Right lobe of liver (tissue), 4 donors: ENCODE results near the gene OR52E1.

Experiments
- CTCF ChIP-seq, 4 donors: fragments of 200-600 bp in 3 of 4; fragments of 450-650 bp in 1 of 4; IDR thresholded peaks; one replicate each; pipeline versions ENCODE4 v1.5.1 to v1.8.0; 2016 to 2022; ENCODE audit warnings: antibody characterized with exemption in 4 of 4, mild to moderate bottlenecking in 2 of 4
- POLR2A ChIP-seq: fragments of 450-650 bp; IDR thresholded peaks from one replicate; pipeline ENCODE4 v1.6.1; 2017; ENCODE audit warnings: antibody characterized with exemption, mild to moderate bottlenecking
- donor health status: DM: no; HTN: no; CAD: no.
- donor health status: DM: no; HTN: no; CAD: no.
- donor health status: DM: no; HTN: yes; CAD: no.

GRCh38 chr11:5059391-5059790, 10.0 kb upstream of the OR52E1 start, which contains the start of gene OR52E2:
- TF ChIP-seq CTCF (IDR thresholded peaks at IDR 0.05) (no peak), POLR2A (no peak)
